Upper lobe of left lung (tissue), 6 donors: ENCODE results near the gene DHRS13. TPM values are rescaled to one million over a fixed set of nuclear protein-coding genes. Genes with fewer than 3 reads are reported as not detected.

Experiments used
- ATAC-seq, 2 donors: fragments of 200-7000 bp; cut with Tn5 transposase; one replicate each; pipeline ENCODE4 v1.9.1; 2022; ENCODE audit warnings: mild to moderate bottlenecking in 2 of 2, moderate library complexity in 2 of 2; ENCODE audit not compliant: low FRiP score in 2 of 2
- DNase-seq, 2 donors: peaks; one replicate each; pipeline ENCODE4 v3.0.0-alpha.2; 2019 to 2020
- H3K27ac ChIP-seq, 4 donors: fragments of 200-600 bp; sonication (generic); one replicate each; pipeline ENCODE4 v1.5.1; 2016 to 2019
- H3K27me3 ChIP-seq, 4 donors: fragments of 200-600 bp; sonication (generic); one replicate each; pipeline ENCODE4 v1.5.1; 2017 to 2019
- H3K36me3 ChIP-seq, 4 donors: fragments of 200-600 bp; sonication (generic); one replicate each; pipeline ENCODE4 v1.5.1; 2016 to 2019
- H3K4me1 ChIP-seq, 4 donors: fragments of 200-600 bp; sonication (generic); one replicate each; pipeline ENCODE4 v1.5.1; 2018 to 2019
- H3K4me3 ChIP-seq, 4 donors: fragments of 200-600 bp; sonication (generic); one replicate each; pipeline ENCODE4 v1.5.1; 2017 to 2019; ENCODE audit warnings: mild to moderate bottlenecking in 2 of 4, moderate library complexity in 1 of 4
- H3K9me3 ChIP-seq, 4 donors: fragments of 200-600 bp; sonication (generic); one replicate each; pipeline ENCODE4 v1.5.1; 2018 to 2019
- CTCF ChIP-seq, 6 experiments: fragments of 450-650 bp in 4 of 6; fragments of 200-600 bp in 2 of 6; sonication (generic) in 2 of 6; IDR thresholded peaks; one replicate each; pipeline ENCODE4 v1.5.1; 2016 to 2019; ENCODE audit warnings: antibody characterized with exemption in 6 of 6
- EP300 ChIP-seq, 4 donors: sonication (generic); formaldehyde crosslinking; IDR thresholded peaks; one replicate each; pipeline ENCODE4 v1.5.1; 2017; ENCODE audit warnings: antibody characterized with exemption in 4 of 4, control low read depth in 2 of 4
- POLR2A ChIP-seq, 4 donors: fragments of 450-650 bp; IDR thresholded peaks; one replicate each; pipeline ENCODE4 v1.5.1; 2016 to 2017; ENCODE audit warnings: antibody characterized with exemption in 4 of 4, mild to moderate bottlenecking in 2 of 4
- POLR2AphosphoS5 ChIP-seq, 2 donors: sonication (generic); formaldehyde crosslinking; IDR thresholded peaks; one replicate each; pipeline ENCODE4 v1.5.1; 2017; ENCODE audit warnings: antibody characterized with exemption in 2 of 2
- WGBS, 2 donors: methylation state at CpG; one replicate each; pipeline ENCODE4 v1.1.5; 2017 to 2018; 5-methylcytosine and 5-hydroxymethylcytosine counted together
- total RNA-seq, 6 donors: library from RNA; depleted of rRNA in 4 of 6; stranded (reverse); fragments of >200 nt in 4 of 6; gene quantifications; one replicate each; pipeline versions ENCODE4 v1.1.0 to v1.2.1, GENCODE V29; 2016 to 2021
- donor health status: DM: no; HTN: no; CAD: no; lungs with moderate emphysema.
- donor health status: DM: no; HTN: yes; CAD: no; lungs with severe emphysema.

DHRS13 gene
- total RNA-seq, 6 donors from 2014 or later = 2.1 to 21.8 (median 15.0) TPM

DNA sequence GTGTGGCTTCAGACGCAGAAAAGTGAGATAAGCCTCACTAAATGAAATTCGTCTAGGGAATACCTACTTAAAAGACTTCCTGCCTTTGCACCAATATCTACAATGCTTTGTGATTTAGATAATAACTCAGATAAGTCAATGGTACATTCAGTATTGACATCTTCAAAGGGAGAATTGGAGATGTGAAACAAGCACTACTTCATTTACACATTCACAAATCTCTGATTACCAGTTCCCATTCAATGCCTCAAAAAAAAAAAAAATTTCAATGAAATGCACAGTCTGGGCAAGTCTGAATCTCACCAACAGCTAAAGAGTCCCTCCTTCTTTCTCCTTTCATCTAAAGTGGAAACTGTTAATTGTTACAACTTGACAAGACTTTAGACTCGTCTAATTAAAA, 44.8 kb upstream of the DHRS13 start:
- Histone ChIP-seq H3K4me1 (peaks cover 39 to 50% (median 45%) of the 10 kb centered on the region in 4 donors), H3K4me3 (no peak overlapping the region), H3K27ac (peak overlapping the region in 2 of 4 donors; percentile 99), H3K9me3 (no peaks in the 10 kb centered on the region), H3K27me3 (no peaks in the 10 kb centered on the region), H3K36me3 (peaks cover 0 to 9% (median 0%) of the 10 kb centered on the region in 4 donors)
- TF ChIP-seq POLR2AphosphoS5 (IDR thresholded peaks at IDR 0.05) = no peak
- no peak for TF ChIP-seq POLR2A (IDR thresholded peaks at IDR 0.05)
- TF ChIP-seq EP300 (IDR thresholded peaks at IDR 0.05) = no peak
- no peak for TF ChIP-seq CTCF (IDR thresholded peaks at IDR 0.05)
- WGBS, 2 donors = 41% methylated on average over 3 of the region's 3 CpGs
- ATAC-seq = no peak
- no peak for DNase-seq

- Histone ChIP-seq H3K27ac (peak overlapping the region; percentile 27 to 99 (median 70)), H3K36me3 (peaks cover 0 to 9% (median 0%) of the 10 kb centered on the region in 4 donors), H3K9me3 (no peaks in the 10 kb centered on the region), H3K4me3 (no peak overlapping the region), H3K27me3 (no peaks in the 10 kb centered on the region), H3K4me1 (peaks cover 40 to 51% (median 44%) of the 10 kb centered on the region in 4 donors)
- no peak for ATAC-seq
- WGBS, 2 donors = 37 to 42% methylated on average over 4 of the region's 4 CpGs
- TF ChIP-seq CTCF (IDR thresholded peaks at IDR 0.05) (no peak), EP300 (IDR thresholded peaks at IDR 0.05) (no peak), POLR2AphosphoS5 (IDR thresholded peaks at IDR 0.05) (no peak), POLR2A (IDR thresholded peaks at IDR 0.05) (no peak)
- no peak for DNase-seq
These were observed 43.4 kb upstream of the DHRS13 start for GRCh38 chr17:28946239-28946638.

- H3K4me3 ChIP-seq = no peak overlapping the region
- H3K4me1 ChIP-seq = peaks cover 51 to 62% (median 54%) of the 10 kb centered on the region in 4 donors
- no peak for DNase-seq
- peak overlapping the region; percentile 27 to 99 (median 70) for H3K27ac ChIP-seq
- no peak for ATAC-seq
- TF ChIP-seq POLR2A (IDR thresholded peaks at IDR 0.05) = no peak
- no peak for TF ChIP-seq EP300 (IDR thresholded peaks at IDR 0.05)
- TF ChIP-seq CTCF (IDR thresholded peaks at IDR 0.05) = no peak
- TF ChIP-seq POLR2AphosphoS5 (IDR thresholded peaks at IDR 0.05) = no peak
- H3K27me3 ChIP-seq = no peaks in the 10 kb centered on the region
- no peaks in the 10 kb centered on the region for H3K9me3 ChIP-seq
- 74 to 79% methylated on average over 8 of the region's 8 CpGs for WGBS, 2 donors
- peaks cover 0 to 9% (median 0%) of the 10 kb centered on the region in 4 donors for H3K36me3 ChIP-seq
These were observed 42.2 kb upstream of the DHRS13 start for GRCh38 chr17:28944862-28945741.

DNA sequence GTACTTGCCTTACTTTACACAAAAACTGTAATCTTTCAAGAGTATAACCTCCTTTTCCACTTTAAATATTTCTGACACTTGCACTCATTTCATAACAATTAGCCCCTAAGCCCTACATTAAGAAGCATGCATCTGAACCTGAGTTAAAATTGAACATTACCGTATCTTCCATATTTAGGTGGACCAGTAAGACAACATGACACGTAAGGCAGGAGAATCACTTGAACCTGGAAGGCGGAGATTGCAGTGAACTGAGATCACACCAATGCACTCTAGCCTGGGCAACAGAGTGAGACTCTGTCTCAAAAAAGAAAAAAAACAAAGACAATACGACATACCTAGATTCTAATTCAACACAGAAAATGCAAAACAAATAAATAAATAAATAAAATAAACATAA, 41.5 kb upstream of the DHRS13 start:
- Histone ChIP-seq H3K9me3 (no peaks in the 10 kb centered on the region), H3K4me1 (peaks cover 54 to 69% (median 59%) of the 10 kb centered on the region in 4 donors), H3K36me3 (peaks cover 0 to 9% (median 0%) of the 10 kb centered on the region in 4 donors), H3K27me3 (no peaks in the 10 kb centered on the region), H3K27ac (no peak overlapping the region), H3K4me3 (no peak overlapping the region)
- DNase-seq (no peak), ATAC-seq (no peak)
- 82 to 87% methylated on average over 4 of the region's 4 CpGs for WGBS, 2 donors
- TF ChIP-seq CTCF (IDR thresholded peaks at IDR 0.05) (no peak), EP300 (IDR thresholded peaks at IDR 0.05) (no peak), POLR2AphosphoS5 (IDR thresholded peaks at IDR 0.05) (no peak), POLR2A (IDR thresholded peaks at IDR 0.05) (no peak)
